Left colon (tissue), 2 donors: ENCODE measurements around the gene GSPT1. TPM values are rescaled to one million over a fixed set of nuclear protein-coding genes. Genes with fewer than 3 reads are reported as not detected.
"Not testable (repeated sequence)": the region's sequence is repeated elsewhere in the genome, so short reads cannot be mapped to it uniquely, and the experiment has no call there.

ENCODE experiments used
- ATAC-seq: fragments of 200-7000 bp; cut with Tn5 transposase; one replicate; pipeline ENCODE4 v1.9.1; 2020; ENCODE audit warnings: mild to moderate bottlenecking, moderate library complexity
- DNase-seq, 2 donors: peaks; one replicate each; pipeline ENCODE4 v3.0.0-alpha.2; 2020
- intact Hi-C, 2 donors: fragments of 100-400 bp; cut with DNase I in 1 of 2; cut with micrococcal nuclease in 1 of 2; formaldehyde crosslinking; loops; one replicate each; pipeline versions ENCODE4 v1.11.2 to v1.14.0; 2022; cut with DNase I, micrococcal nuclease
- long read RNA-seq: library from polyadenylated mRNA; unstranded; transcript quantifications from one replicate; pipeline ENCODE4 v2.0.0, GENCODE V29; 2021
- total RNA-seq, 2 donors: library from RNA; stranded (reverse); fragmentation: NEBNext Ultra II Directional; extraction: Animal tissue kit (Norgen Biotek cat#: 25700); gene quantifications; one replicate each; pipeline ENCODE4 v1.2.1, GENCODE V29; 2021
- donor health status: DM: no; HTN: no; CAD: no.
- donor health status: DM: yes; HTN: yes; CAD: no.

GSPT1 gene
- 100 to 1,000 TPM; 105 to 121 TPM for total RNA-seq
- long read RNA-seq, full-length matches to known transcripts: 101 of 136 reads
- long read RNA-seq, partial matches to known transcripts: 22 of 136 reads
- long read RNA-seq, other reads (novel, unspliced or antisense): 13 of 136 reads

GRCh38 chr16:11915644-11916523 lies at the start of gene GSPT1:
Gene GSPT1, minus strand, starts transcription at chr16:11915956. Its CDS starts 236 bp downstream, at chr16:11915720.
- DNase-seq (peak; percentile 99), ATAC-seq (peak; percentile 85)
- intact Hi-C loops: loop anchor here in 1 of 2 donors (10.0 kb wide), 1 partner anchor 59 kb away; the partner anchor contains the start of gene SNX29

DNA sequence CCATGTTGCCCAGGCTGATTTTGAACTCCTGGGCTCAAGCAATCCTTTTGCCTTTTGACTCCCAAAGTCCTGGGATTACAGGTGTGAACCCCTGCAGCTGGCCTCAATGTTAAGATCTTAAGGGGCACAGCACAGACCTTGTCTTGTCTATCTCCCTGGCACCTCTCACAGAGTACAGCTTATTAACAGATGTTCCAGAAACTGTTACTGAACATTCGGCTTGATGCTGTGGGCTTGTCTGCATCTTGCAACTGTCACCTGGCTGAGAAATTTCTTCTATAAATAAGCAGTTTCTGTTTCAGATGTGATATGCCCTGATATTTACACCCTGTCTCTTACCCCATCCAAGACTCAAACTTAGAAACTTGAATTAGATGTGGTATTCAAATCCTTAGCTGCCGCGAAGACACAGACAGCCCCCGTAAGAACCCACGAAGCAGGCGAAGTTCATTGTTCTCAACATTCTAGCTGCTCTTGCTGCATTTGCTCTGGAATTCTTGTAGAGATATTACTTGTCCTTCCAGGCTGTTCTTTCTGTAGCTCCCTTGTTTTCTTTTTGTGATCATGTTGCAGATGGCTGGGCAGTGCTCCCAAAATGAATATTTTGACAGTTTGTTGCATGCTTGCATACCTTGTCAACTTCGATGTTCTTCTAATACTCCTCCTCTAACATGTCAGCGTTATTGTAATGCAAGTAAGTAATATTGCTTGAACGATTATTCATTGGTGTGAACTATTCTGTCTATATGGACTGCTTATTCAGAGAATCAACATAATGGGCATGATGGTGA lies 49.2 kb upstream of the GSPT1 start, which contains the start of gene TNFRSF17:
TSS of gene TNFRSF17 (plus strand) at position 450 of the 791 bp plus-strand sequence. CDS start at position 565, 115 bp downstream.
- DNase-seq (no peak), ATAC-seq (no peak)
- intact Hi-C loops: no loop called here

DNA sequence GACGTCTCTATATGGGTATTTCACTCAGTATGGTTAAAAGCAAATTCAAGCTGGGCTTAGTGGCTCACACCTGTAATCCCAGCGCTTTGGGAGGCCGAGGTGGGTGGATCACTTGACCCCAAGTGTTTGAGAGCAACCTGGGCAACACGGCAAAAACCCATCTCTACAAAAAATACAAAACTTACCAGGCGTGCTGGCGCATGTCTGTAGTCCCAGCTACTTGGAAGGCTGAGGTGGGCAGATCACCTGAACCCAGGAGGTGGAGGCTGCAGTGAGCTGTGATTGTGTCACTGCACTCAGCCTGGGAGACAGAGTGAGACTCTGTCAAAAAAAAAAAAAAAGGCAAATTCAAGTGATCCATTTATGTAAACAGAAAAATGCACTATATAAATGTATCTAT lies 48.0 kb upstream of the GSPT1 start:
- intact Hi-C loops: no loop called here
- ATAC-seq (no peak), DNase-seq (no peak)

DNA sequence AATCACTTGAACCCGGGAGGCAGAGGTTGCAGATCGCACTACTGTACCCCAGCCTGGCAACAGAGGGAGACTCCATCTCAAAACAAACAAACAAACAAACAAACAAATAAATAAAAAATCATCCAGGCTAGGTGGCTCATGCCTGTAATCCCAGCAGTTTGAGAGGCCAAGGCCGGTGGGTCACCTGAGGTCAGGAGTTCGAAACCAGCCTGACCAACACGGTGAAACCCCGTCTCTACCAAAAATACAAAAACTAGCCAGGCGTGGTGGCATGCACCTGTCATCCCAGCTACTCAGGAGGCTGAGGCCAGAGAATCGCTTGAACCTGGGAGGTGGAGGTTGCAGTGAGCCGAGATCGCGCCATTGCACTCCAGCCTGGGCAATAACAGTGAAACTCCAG lies 47.2 kb upstream of the GSPT1 start:
- intact Hi-C loops, DNase-seq, ATAC-seq: not testable (repeated sequence)

DNA sequence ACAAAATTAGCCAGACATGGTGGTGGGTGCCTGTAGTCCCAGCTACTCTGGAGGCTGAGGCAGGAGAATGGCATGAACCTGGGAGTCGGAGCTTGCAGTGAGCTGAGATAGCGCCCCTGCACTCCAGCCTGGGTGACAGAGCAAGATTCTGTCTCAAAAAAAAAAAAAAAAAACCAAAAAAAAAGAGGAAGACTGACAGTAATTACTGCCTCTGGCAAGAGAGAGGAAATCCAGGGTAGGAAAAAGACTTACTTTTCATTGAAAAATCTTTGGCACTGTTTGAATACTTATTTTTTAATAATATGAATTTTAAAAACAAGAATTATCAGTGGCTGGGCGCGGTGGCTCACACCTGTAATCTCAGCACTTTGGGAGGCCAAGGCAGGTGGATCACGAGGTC lies 46.7 kb upstream of the GSPT1 start:
- ATAC-seq, DNase-seq, intact Hi-C loops: not testable (repeated sequence)

- intact Hi-C loops: no loop called here
- no peak for DNase-seq
- ATAC-seq: no peak
Measured at GRCh38 chr16:11957591-11958395, 42.0 kb upstream of the GSPT1 start.

- intact Hi-C loops: no loop called here
- DNase-seq (no peak), ATAC-seq (no peak)
Measured at GRCh38 chr16:11956558-11956957, 40.8 kb upstream of the GSPT1 start.

DNA sequence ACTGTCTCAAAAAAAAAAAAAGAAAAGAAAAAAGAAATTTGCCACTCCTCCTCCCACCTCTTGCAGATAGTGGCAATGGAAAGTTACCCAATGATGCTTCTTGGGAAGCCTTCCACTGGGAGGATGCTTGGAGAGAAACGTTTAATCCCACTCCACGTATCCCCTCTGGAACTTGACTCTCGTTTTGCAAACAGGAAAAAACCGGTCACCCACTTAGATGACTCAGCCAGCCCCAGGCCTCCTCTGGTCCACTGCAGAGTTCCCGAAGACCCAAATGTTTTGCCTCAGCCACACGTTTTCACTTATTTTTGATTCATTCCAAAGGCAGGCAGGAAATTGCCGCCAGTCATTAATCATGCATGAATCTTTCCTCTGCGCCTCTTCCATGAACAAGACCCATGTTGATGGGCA lies 40.0 kb upstream of the GSPT1 start:
- ATAC-seq (no peak), DNase-seq (no peak)
- intact Hi-C loops: no loop called here

DNA sequence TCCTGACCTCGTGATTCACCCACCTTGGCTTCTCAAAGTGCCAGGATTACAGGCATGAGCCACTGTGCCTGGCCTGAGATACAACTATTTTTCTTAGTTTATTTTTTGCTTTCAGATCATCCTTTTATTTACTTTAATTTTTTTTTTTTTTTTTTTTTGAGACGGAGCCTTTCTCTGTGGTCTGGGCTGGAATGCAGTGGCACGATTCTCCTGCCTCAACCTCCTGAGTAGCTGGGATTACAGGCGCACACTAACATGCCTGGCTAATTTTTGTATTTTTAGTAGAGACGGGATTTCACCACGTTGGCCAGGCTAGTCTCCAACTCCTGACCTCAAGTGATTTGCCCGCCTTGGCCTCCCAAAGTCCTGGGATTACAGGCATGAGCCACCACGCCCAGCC lies 37.8 kb upstream of the GSPT1 start:
- intact Hi-C loops, DNase-seq, ATAC-seq: not testable (repeated sequence)

- intact Hi-C loops: no loop called here
- ATAC-seq (no peak), DNase-seq (no peak)
Measured at GRCh38 chr16:11950388-11950787, 34.6 kb upstream of the GSPT1 start.

- intact Hi-C loops: no loop called here
- peak; percentile 73 for ATAC-seq
- DNase-seq: no peak
Measured at GRCh38 chr16:11949527-11949926, 33.8 kb upstream of the GSPT1 start.

GRCh38 chr16:11948819-11949218 lies 33.1 kb upstream of the GSPT1 start:
- DNase-seq: no peak
- intact Hi-C loops: no loop called here
- no peak for ATAC-seq

- intact Hi-C loops: no loop called here
- DNase-seq (no peak), ATAC-seq (no peak)
Measured at GRCh38 chr16:11946433-11946832, 30.7 kb upstream of the GSPT1 start.

DNA sequence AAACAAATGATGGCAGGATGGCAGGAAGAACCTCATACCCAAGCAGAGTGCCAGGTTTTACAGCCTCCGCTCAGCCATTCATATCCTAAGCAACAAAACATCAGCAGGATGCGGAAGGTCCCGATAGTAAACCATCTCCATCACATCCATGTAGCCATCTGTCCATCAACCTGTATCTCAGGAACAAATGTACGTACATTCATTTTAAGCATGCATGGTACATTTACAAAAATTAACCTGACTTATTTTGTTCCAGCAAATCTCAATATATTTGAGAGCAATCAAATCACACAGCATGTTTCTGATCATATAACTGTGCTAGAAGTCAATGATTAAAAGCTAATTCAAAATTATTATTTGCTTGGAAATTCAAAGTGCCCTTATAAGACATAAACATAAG lies 26.2 kb upstream of the GSPT1 start, which contains the start of gene NPIPB2:
TSS of gene NPIPB2 (minus strand) at position 101 of the 400 bp plus-strand sequence. CDS start at position 101, 0 bp downstream.
- DNase-seq, intact Hi-C loops, ATAC-seq: not testable (repeated sequence)

DNA sequence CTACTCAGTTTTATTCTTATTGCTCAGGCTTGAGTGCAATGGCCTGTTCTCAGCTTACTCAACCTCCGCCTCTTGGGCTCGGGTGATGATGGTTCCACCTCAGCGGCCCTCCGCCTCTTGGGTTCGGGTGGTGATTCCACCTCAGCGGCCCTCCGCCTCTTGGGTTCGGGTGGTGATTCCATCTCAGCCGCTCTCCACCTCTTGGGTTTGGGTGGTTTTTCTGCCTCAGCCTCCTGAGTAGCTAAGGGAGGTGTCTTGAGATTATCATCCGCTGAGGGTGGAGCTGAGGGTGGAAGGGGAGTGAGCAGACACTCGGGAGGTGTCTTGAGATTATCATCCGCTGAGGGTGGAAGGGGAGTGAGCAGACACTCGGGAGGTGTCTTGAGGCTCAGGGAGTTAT lies 11.6 kb upstream of the GSPT1 start:
- ATAC-seq, intact Hi-C loops, DNase-seq: not testable (repeated sequence)

DNA sequence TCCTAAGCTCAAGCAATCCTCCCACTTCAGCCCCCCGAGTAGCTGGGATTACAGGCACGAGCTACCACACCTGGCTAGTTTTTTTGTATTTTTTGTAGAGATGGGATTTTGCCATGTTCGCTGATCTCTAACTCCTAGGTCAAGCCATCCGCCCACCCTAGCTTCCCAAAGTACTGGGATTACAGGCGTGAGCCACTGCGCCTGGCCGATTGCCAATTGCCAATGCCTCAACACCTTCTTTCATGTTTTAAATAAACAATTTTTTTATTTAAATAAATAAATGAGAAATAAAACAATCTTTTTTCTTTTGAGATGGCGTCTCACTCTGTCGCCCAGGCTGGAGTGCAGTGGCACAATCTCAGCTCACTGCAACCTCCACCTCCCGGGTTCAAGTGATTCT lies 8.3 kb upstream of the GSPT1 start:
- intact Hi-C loops, ATAC-seq, DNase-seq: not testable (repeated sequence)

DNA sequence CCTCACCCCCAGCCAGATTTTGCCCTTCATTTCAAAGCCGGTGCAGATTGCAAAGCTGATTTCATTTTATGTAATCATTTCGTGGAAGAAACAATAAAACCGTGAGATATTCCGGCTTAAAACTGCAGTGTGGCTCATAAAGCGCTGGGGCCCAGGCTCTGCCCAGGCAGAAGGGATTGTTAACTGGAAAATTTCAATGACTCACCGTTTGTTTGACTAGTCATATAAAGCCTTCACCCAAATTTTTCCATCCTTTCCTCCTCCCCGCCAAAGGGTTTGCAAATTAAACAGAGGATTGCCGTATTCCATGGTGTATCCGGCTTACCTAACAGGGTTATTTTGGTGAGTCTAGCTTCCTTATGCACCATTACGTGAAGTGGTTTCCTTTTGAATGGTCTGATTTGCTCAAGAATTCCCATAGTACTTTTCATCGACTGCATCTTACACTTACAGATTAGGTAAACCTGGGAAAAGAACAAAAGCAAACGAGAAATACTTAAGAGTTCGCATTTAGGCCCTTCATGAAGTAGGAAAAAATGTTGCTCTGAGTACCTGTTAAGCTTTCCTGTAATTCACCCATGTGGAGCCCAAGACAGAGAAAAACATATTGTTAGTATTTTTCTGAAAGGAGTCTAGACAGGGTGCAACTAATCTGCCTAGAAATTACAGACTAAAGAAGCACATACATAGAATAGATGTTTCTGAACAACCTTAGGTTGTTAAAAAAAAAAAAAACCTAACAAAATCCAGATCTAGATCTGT lies 949 bp upstream of the GSPT1 start:
- peak; percentile 51 to 58 for DNase-seq
- intact Hi-C loops: loop anchor here in 1 of 2 donors (10.0 kb wide), 1 partner anchor 58 kb away; the partner anchor contains the start of gene SNX29
- ATAC-seq: peak; percentile 64
